Myocyte (in vitro differentiated cells): ENCODE data around the gene UGGT2. TPM values are rescaled to one million over a fixed set of nuclear protein-coding genes. Genes with fewer than 3 reads are reported as not detected.
"Not testable (repeated sequence)": the region's sequence is repeated elsewhere in the genome, so short reads cannot be mapped to it uniquely, and the experiment has no call there.

ENCODE experiments used
- DNase-seq: peaks from one replicate; pipeline ENCODE4 v3.0.0-alpha.2; 2012; ENCODE audit warnings: low read depth
- total RNA-seq: library from RNA; depleted of rRNA; stranded (reverse); fragments of >200 nt; gene quantifications from 2 replicates; pipeline ENCODE4 v1.2.3, GENCODE V29; 2014

The UGGT2 gene
- total RNA-seq, 1 donor from 2014 or later = 27.9 TPM

GRCh38 chr13:95970878-95971277, 82.3 kb downstream of the UGGT2 start:
- no peak for DNase-seq

- no peak for DNase-seq
Observed at GRCh38 chr13:95968906-95969305, 84.3 kb downstream of the UGGT2 start.

GRCh38 chr13:95957331-95957730, 95.9 kb downstream of the UGGT2 start:
- no peak for DNase-seq

GRCh38 chr13:95956589-95957148, 96.5 kb downstream of the UGGT2 start:
- peak; percentile 49 for DNase-seq

- DNase-seq = no peak
Observed at GRCh38 chr13:95955719-95956118, 97.5 kb downstream of the UGGT2 start.

GRCh38 chr13:95955255-95955654, 97.9 kb downstream of the UGGT2 start:
- no peak for DNase-seq

GRCh38 chr13:95954266-95954665, 98.9 kb downstream of the UGGT2 start:
- no peak for DNase-seq

- DNase-seq = no peak
Observed at GRCh38 chr13:95950103-95950502, 103.1 kb downstream of the UGGT2 start.

- peak; percentile 43 for DNase-seq
Observed at GRCh38 chr13:95948656-95949055, 104.5 kb downstream of the UGGT2 start.

- DNase-seq = no peak
Observed at GRCh38 chr13:95937714-95938320, 115.4 kb downstream of the UGGT2 start.

GRCh38 chr13:95931300-95932025, 121.7 kb downstream of the UGGT2 start:
- DNase-seq = no peak

- DNase-seq = no peak
Observed at GRCh38 chr13:95929430-95929829, 123.8 kb downstream of the UGGT2 start.

- DNase-seq = not testable (repeated sequence)
Observed at GRCh38 chr13:95928367-95928906, 124.8 kb downstream of the UGGT2 start.

- no peak for DNase-seq
Observed at GRCh38 chr13:95926231-95926630, 127.0 kb downstream of the UGGT2 start.

GRCh38 chr13:95924389-95924994, 128.7 kb downstream of the UGGT2 start:
- DNase-seq = peak; percentile 60

- DNase-seq = peak; percentile 22
Observed at GRCh38 chr13:95921485-95921884, 131.7 kb downstream of the UGGT2 start.

GRCh38 chr13:95920485-95920884, 132.7 kb downstream of the UGGT2 start:
- no peak for DNase-seq

- no peak for DNase-seq
Observed at GRCh38 chr13:95918860-95919259, 134.3 kb downstream of the UGGT2 start.

- no peak for DNase-seq
Observed at GRCh38 chr13:95914991-95915501, 138.2 kb downstream of the UGGT2 start.

- no peak for DNase-seq
Observed at GRCh38 chr13:95906999-95907398, 146.2 kb downstream of the UGGT2 start.

- DNase-seq = no peak
Observed at GRCh38 chr13:95903569-95903968, 149.6 kb downstream of the UGGT2 start.

- no peak for DNase-seq
Observed at GRCh38 chr13:95902741-95903140, 150.5 kb downstream of the UGGT2 start.
